ENCODE results near the gene SARS2.
"Not testable (repeated sequence)": the region's sequence is repeated elsewhere in the genome, so short reads cannot be mapped to it uniquely, and the experiment has no call there.

SARS2 gene

GRCh38 chr19:38878575-38879399 lies 51.8 kb downstream of the SARS2 start:
- Histone ChIP-seq H3K4me1 (ENCODE audit: insufficient read depth, poor library complexity, severe bottlenecking) (peaks cover 4% of the 10 kb centered on the region), H3K9me3 (ENCODE audit: severe bottlenecking) (no peaks in the 10 kb centered on the region), H3K27ac (ENCODE audit: poor library complexity, severe bottlenecking) (peak overlapping the region; percentile 26), H3K4me3 (ENCODE audit: severe bottlenecking) (no peak overlapping the region), H3K36me3 (ENCODE audit: low read depth) (no peaks in the 10 kb centered on the region), H3K27me3 (ENCODE audit: insufficient read depth, poor library complexity, severe bottlenecking) (no peaks in the 10 kb centered on the region)
- no peak for DNase-seq (ENCODE audit: low spot score)
- ATAC-seq (ENCODE audit: low read depth), result no peak
- TF ChIP-seq CTCF (IDR thresholded peaks at IDR 0.05; ENCODE audit: poor library complexity, severe bottlenecking), result no peak

- DNase-seq (ENCODE audit: low spot score) (no peak), ATAC-seq (ENCODE audit: low read depth) (peak; percentile 51)
- TF ChIP-seq CTCF (IDR thresholded peaks at IDR 0.05; ENCODE audit: poor library complexity, severe bottlenecking), result no peak
- Histone ChIP-seq H3K27ac (ENCODE audit: poor library complexity, severe bottlenecking) (peak within 1 kb of the TSS; percentile 26), H3K9me3 (ENCODE audit: severe bottlenecking) (no peaks in the 10 kb centered on the region), H3K4me3 (ENCODE audit: severe bottlenecking) (peak within 1 kb of the TSS; percentile 9), H3K27me3 (ENCODE audit: insufficient read depth, poor library complexity, severe bottlenecking) (no peaks in the 10 kb centered on the region), H3K4me1 (ENCODE audit: insufficient read depth, poor library complexity, severe bottlenecking) (peaks cover 4% of the 10 kb centered on the region), H3K36me3 (ENCODE audit: low read depth) (no peaks in the 10 kb centered on the region)
Observed at GRCh38 chr19:38877781-38878574, 52.6 kb downstream of the SARS2 start, which contains the start of gene RINL. Gene RINL, minus strand, starts transcription at chr19:38878275. Its CDS starts 1,533 bp downstream, at chr19:38876742.

GRCh38 chr19:38875656-38876395 lies 54.7 kb downstream of the SARS2 start:
- DNase-seq (ENCODE audit: low spot score) (no peak), ATAC-seq (ENCODE audit: low read depth) (no peak)
- peaks cover 4% of the 10 kb centered on the region for H3K4me1 ChIP-seq (ENCODE audit: insufficient read depth, poor library complexity, severe bottlenecking)
- no peak overlapping the region for H3K27ac ChIP-seq (ENCODE audit: poor library complexity, severe bottlenecking)
- no peak overlapping the region for H3K4me3 ChIP-seq (ENCODE audit: severe bottlenecking)
- no peaks in the 10 kb centered on the region for H3K9me3 ChIP-seq (ENCODE audit: severe bottlenecking)
- no peaks in the 10 kb centered on the region for H3K36me3 ChIP-seq (ENCODE audit: low read depth)
- TF ChIP-seq CTCF (IDR thresholded peaks at IDR 0.05; ENCODE audit: poor library complexity, severe bottlenecking), result no peak
- H3K27me3 ChIP-seq (ENCODE audit: insufficient read depth, poor library complexity, severe bottlenecking), result no peaks in the 10 kb centered on the region

GRCh38 chr19:38873400-38873799 lies 57.2 kb downstream of the SARS2 start:
- not testable (repeated sequence) for H3K4me1 ChIP-seq (ENCODE audit: insufficient read depth, poor library complexity, severe bottlenecking); H3K36me3 ChIP-seq (ENCODE audit: low read depth); DNase-seq (ENCODE audit: low spot score); H3K4me3 ChIP-seq (ENCODE audit: severe bottlenecking); ATAC-seq (ENCODE audit: low read depth); H3K27ac ChIP-seq (ENCODE audit: poor library complexity, severe bottlenecking); H3K27me3 ChIP-seq (ENCODE audit: insufficient read depth, poor library complexity, severe bottlenecking); H3K9me3 ChIP-seq (ENCODE audit: severe bottlenecking)

- H3K27ac ChIP-seq (ENCODE audit: poor library complexity, severe bottlenecking), result no peak overlapping the region
- TF ChIP-seq CTCF (IDR thresholded peaks at IDR 0.05; ENCODE audit: poor library complexity, severe bottlenecking), result no peak
Observed at GRCh38 chr19:38870612-38871011, 60.0 kb downstream of the SARS2 start.

More at GRCh38 chr19:38870612-38871011, 60.0 kb downstream of the SARS2 start:
- no peak for ATAC-seq (ENCODE audit: low read depth)
- Histone ChIP-seq H3K4me3 (ENCODE audit: severe bottlenecking) (no peak overlapping the region), H3K27me3 (ENCODE audit: insufficient read depth, poor library complexity, severe bottlenecking) (no peaks in the 10 kb centered on the region), H3K9me3 (ENCODE audit: severe bottlenecking) (no peaks in the 10 kb centered on the region), H3K4me1 (ENCODE audit: insufficient read depth, poor library complexity, severe bottlenecking) (no peaks in the 10 kb centered on the region), H3K36me3 (ENCODE audit: low read depth) (no peaks in the 10 kb centered on the region)
- no peak for DNase-seq (ENCODE audit: low spot score)

Data from RWPE2 (cell line).